Endodermal cell (in vitro differentiated cells): ENCODE measurements around the gene NPEPL1. TPM values are rescaled to one million over a fixed set of nuclear protein-coding genes. Genes with fewer than 3 reads are reported as not detected.

ENCODE experiments used
- DNase-seq: peaks from one replicate; pipeline ENCODE4 v3.0.0-alpha.2; 2017
- H3K27ac ChIP-seq: 2 replicates; pipeline ENCODE4 v1.5.1; 2013; ENCODE audit warnings: mild to moderate bottlenecking, low read depth, low read length, moderate library complexity
- H3K27me3 ChIP-seq: 2 replicates; pipeline ENCODE4 v1.6.1; 2013; ENCODE audit warnings: mild to moderate bottlenecking, low read length, moderate library complexity; ENCODE audit not compliant: insufficient read depth, control insufficient read depth, poor library complexity, severe bottlenecking
- H3K36me3 ChIP-seq: 2 replicates; pipeline ENCODE4 v1.7.0; 2013; ENCODE audit warnings: mild to moderate bottlenecking, low read length, moderate library complexity; ENCODE audit not compliant: control insufficient read depth, insufficient read depth
- H3K4me1 ChIP-seq: one replicate; pipeline ENCODE4 v1.7.0; 2013; ENCODE audit warnings: low read length; ENCODE audit not compliant: control insufficient read depth, insufficient read depth
- H3K4me3 ChIP-seq: 2 replicates; pipeline ENCODE4 v1.5.1; 2013; ENCODE audit warnings: mild to moderate bottlenecking, low read length, moderate library complexity
- H3K9ac ChIP-seq: 2 replicates; pipeline ENCODE4 v1.6.1; 2013; ENCODE audit warnings: mild to moderate bottlenecking, low read length, moderate library complexity; ENCODE audit not compliant: poor library complexity, severe bottlenecking; ENCODE audit errors: extremely low read depth
- H3K9me3 ChIP-seq: 2 replicates; pipeline ENCODE4 v1.6.1; 2013; ENCODE audit warnings: mild to moderate bottlenecking, low read length, moderate library complexity; ENCODE audit not compliant: control insufficient read depth
- H3K27ac Mint-ChIP-seq: 2 replicates; pipeline ENCODE4 v1.8.0; 2020; ENCODE audit warnings: mixed read lengths
- H3K27me3 Mint-ChIP-seq: 2 replicates; pipeline ENCODE4 v1.8.0; 2021; ENCODE audit warnings: mild to moderate bottlenecking, mixed read lengths; ENCODE audit not compliant: insufficient read depth
- H3K36me3 Mint-ChIP-seq: 2 replicates; pipeline ENCODE4 v1.8.0; 2020; ENCODE audit warnings: low read depth, mixed read lengths
- H3K4me1 Mint-ChIP-seq: 2 replicates; pipeline ENCODE4 v1.8.0; 2020; ENCODE audit warnings: mixed read lengths
- H3K4me3 Mint-ChIP-seq: 2 replicates; pipeline ENCODE4 v1.8.0; 2020; ENCODE audit warnings: mild to moderate bottlenecking, moderate library complexity, mixed read lengths
- H3K9me3 Mint-ChIP-seq: 2 replicates; pipeline ENCODE4 v1.8.0; 2020; ENCODE audit warnings: mild to moderate bottlenecking, mixed read lengths
- WGBS, 2 experiments: methylation state at CpG; one replicate each; pipeline versions ENCODE4 v1.1.5 to v1.1.7; 2013; ENCODE audit warnings: missing lambda C conversion rate in 2 of 2, mixed read lengths in 1 of 2; ENCODE audit not compliant: insufficient coverage in 1 of 2, insufficient read length in 1 of 2; 5-methylcytosine and 5-hydroxymethylcytosine counted together
- total RNA-seq, 2 donors: library from RNA; stranded (reverse); fragmentation: NEBNext Ultra II Directional in 1 of 2; extraction: Animal tissue kit (Norgen Biotek cat#: 25700) in 1 of 2; gene quantifications; 2 replicates in 1 of 2; 3 replicates in 1 of 2; pipeline ENCODE4 v1.2.1, GENCODE V29; 2021
- TF ChIP-seq, protein P1 (sequence below): fragments of 200-600 bp; sonication (generic); conservative IDR thresholded peaks from 2 replicates; pipeline ENCODE4 v1.5.0; 2021; ENCODE audit warnings: antibody characterized with exemption, mild to moderate bottlenecking

NPEPL1 gene
- total RNA-seq, 2 donors from 2014 or later: 52.9 to 72.8 TPM

DNA sequence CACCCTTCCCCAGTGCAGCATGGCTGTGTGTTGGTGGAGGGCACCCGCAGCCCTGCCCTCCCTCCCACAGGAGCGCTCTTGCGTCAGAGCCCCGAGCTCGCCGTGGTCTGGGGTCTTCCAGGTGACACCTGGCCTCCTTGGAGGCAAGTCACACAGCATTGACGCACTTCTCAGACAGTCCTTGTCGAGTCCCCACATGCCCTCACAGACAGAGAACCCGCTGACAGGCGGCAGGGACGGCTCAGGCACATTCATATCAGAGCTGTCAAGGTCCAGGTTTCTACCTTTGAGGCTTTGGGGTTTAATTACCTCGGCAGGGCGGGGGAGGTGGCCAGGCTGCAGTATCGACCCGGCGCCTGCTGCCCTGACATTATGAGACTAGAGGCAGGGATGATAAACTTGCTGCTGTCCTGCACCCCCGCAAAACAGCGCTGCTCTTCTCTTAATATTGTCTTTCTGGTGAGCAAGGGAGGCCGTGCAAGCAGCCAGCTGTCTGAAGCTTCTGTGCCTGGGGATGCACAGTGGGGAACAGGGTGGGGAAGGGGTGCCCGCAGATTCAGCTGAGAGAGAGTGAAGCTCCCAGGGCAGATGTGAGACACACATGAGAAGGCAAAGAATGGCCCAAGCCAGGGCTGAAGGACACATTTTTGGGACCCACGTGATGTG is 4.7 kb downstream of the NPEPL1 start:
- no peaks in the 10 kb centered on the region for H3K4me1 ChIP-seq
- no peak overlapping the region for H3K4me3 Mint-ChIP-seq
- DNase-seq: peak; percentile 37

GRCh38 chr20:58697867-58698703 is 5.5 kb downstream of the NPEPL1 start:
- peaks cover 10% of the 10 kb centered on the region for H3K4me1 Mint-ChIP-seq
- peak; percentile 31 for DNase-seq
- H3K9me3 ChIP-seq: no peaks in the 10 kb centered on the region
- H3K27ac Mint-ChIP-seq: peak overlapping the region; percentile 27
- WGBS, 2 experiments: 95 to 97% methylated on average over 9 to 15 of the region's 15 CpGs
- no peak overlapping the region for H3K4me3 Mint-ChIP-seq
- H3K27ac ChIP-seq: no peak overlapping the region
- peaks cover 34% of the 10 kb centered on the region for H3K36me3 ChIP-seq
- no peaks in the 10 kb centered on the region for H3K4me1 ChIP-seq
- H3K4me3 ChIP-seq: no peak overlapping the region
- H3K27me3 ChIP-seq: no peaks in the 10 kb centered on the region
- TF ChIP-seq, protein P1, sequence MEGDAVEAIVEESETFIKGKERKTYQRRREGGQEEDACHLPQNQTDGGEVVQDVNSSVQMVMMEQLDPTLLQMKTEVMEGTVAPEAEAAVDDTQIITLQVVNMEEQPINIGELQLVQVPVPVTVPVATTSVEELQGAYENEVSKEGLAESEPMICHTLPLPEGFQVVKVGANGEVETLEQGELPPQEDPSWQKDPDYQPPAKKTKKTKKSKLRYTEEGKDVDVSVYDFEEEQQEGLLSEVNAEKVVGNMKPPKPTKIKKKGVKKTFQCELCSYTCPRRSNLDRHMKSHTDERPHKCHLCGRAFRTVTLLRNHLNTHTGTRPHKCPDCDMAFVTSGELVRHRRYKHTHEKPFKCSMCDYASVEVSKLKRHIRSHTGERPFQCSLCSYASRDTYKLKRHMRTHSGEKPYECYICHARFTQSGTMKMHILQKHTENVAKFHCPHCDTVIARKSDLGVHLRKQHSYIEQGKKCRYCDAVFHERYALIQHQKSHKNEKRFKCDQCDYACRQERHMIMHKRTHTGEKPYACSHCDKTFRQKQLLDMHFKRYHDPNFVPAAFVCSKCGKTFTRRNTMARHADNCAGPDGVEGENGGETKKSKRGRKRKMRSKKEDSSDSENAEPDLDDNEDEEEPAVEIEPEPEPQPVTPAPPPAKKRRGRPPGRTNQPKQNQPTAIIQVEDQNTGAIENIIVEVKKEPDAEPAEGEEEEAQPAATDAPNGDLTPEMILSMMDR: no peak
- peaks cover 1% of the 10 kb centered on the region for H3K9me3 Mint-ChIP-seq
- H3K9ac ChIP-seq: no peak overlapping the region
- H3K27me3 Mint-ChIP-seq: no peaks in the 10 kb centered on the region
- H3K36me3 Mint-ChIP-seq: peaks cover 37% of the 10 kb centered on the region

More for the DNA sequence above, 4.7 kb downstream of the NPEPL1 start:
- H3K36me3 ChIP-seq: peaks cover 27% of the 10 kb centered on the region
- H3K27me3 ChIP-seq: no peaks in the 10 kb centered on the region
- H3K36me3 Mint-ChIP-seq: peaks cover 29% of the 10 kb centered on the region
- TF ChIP-seq, protein P1: no peak
- H3K9me3 Mint-ChIP-seq: no peaks in the 10 kb centered on the region
- H3K27ac ChIP-seq: no peak overlapping the region
- no peaks in the 10 kb centered on the region for H3K27me3 Mint-ChIP-seq
- 95% methylated on average over 19 to 21 of the region's 21 CpGs for WGBS, 2 experiments
- no peak overlapping the region for H3K4me3 ChIP-seq
- H3K9ac ChIP-seq: no peak overlapping the region
- H3K9me3 ChIP-seq: no peaks in the 10 kb centered on the region
- H3K4me1 Mint-ChIP-seq: peaks cover 10% of the 10 kb centered on the region
- H3K27ac Mint-ChIP-seq: no peak overlapping the region

GRCh38 chr20:58698741-58699622 is 6.4 kb downstream of the NPEPL1 start:
- peaks cover 4% of the 10 kb centered on the region for H3K9me3 ChIP-seq
- no peaks in the 10 kb centered on the region for H3K27me3 ChIP-seq
- WGBS, 2 experiments: 91 to 95% methylated on average over 13 to 27 of the region's 27 CpGs
- H3K36me3 Mint-ChIP-seq: peaks cover 46% of the 10 kb centered on the region
- no peak overlapping the region for H3K4me3 ChIP-seq
- H3K4me1 ChIP-seq: no peaks in the 10 kb centered on the region
- no peak overlapping the region for H3K9ac ChIP-seq
- H3K27ac Mint-ChIP-seq: no peak overlapping the region
- no peaks in the 10 kb centered on the region for H3K27me3 Mint-ChIP-seq
- TF ChIP-seq, protein P1: no peak
- H3K4me1 Mint-ChIP-seq: peaks cover 6% of the 10 kb centered on the region
- peaks cover 43% of the 10 kb centered on the region for H3K36me3 ChIP-seq
- DNase-seq: peak; percentile 23
- H3K27ac ChIP-seq: no peak overlapping the region
- no peak overlapping the region for H3K4me3 Mint-ChIP-seq
- H3K9me3 Mint-ChIP-seq: peaks cover 7% of the 10 kb centered on the region
